H9 (cell line): ENCODE results near the gene DMD. TPM values are rescaled to one million over a fixed set of nuclear protein-coding genes. Genes with fewer than 3 reads are reported as not detected.

ENCODE experiments used
- DNase-seq: peaks from one replicate; pipeline ENCODE4 v3.0.0-alpha.2; 2017
- H2AFZ ChIP-seq: one replicate; pipeline ENCODE4 v1.6.1; 2013; ENCODE audit warnings: mild to moderate bottlenecking, low read length, control low read depth, moderate library complexity
- H2AK5ac ChIP-seq: 2 replicates; pipeline ENCODE4 v1.6.1; 2013; ENCODE audit warnings: low read length, control low read depth, mixed read lengths; ENCODE audit not compliant: insufficient read length
- H2BK120ac ChIP-seq: one replicate; pipeline ENCODE4 v1.6.1; 2013; ENCODE audit warnings: low read depth, mild to moderate bottlenecking, low read length, control low read depth, inconsistent platforms; ENCODE audit not compliant: poor library complexity, severe bottlenecking
- H2BK12ac ChIP-seq: 2 replicates; pipeline ENCODE4 v1.6.1; 2013; ENCODE audit warnings: low read length, control low read depth, mixed read lengths, low read depth; ENCODE audit not compliant: insufficient read length
- H2BK15ac ChIP-seq: 2 replicates; pipeline ENCODE4 v1.6.1; 2013; ENCODE audit warnings: low read depth, low read length, control low read depth
- H2BK20ac ChIP-seq: one replicate; pipeline ENCODE4 v1.6.1; 2013; ENCODE audit warnings: low read depth, mild to moderate bottlenecking, low read length, control low read depth, inconsistent platforms; ENCODE audit not compliant: poor library complexity, severe bottlenecking
- H2BK5ac ChIP-seq: 2 replicates; pipeline ENCODE4 v1.6.1; 2013; ENCODE audit warnings: low read length, control low read depth, mixed read lengths; ENCODE audit not compliant: insufficient read length
- H3K14ac ChIP-seq: 2 replicates; pipeline ENCODE4 v1.6.1; 2013; ENCODE audit warnings: low read length, control low read depth; ENCODE audit not compliant: insufficient read depth
- H3K18ac ChIP-seq: 2 replicates; pipeline ENCODE4 v1.6.1; 2013; ENCODE audit warnings: low read depth, mild to moderate bottlenecking, mixed read lengths, low read length, control low read depth; ENCODE audit not compliant: insufficient read length
- H3K23ac ChIP-seq: 2 replicates; pipeline ENCODE4 v1.6.1; 2013; ENCODE audit warnings: low read length, control low read depth, mixed read lengths, low read depth; ENCODE audit not compliant: insufficient read length
- H3K23me2 ChIP-seq: 2 replicates; pipeline ENCODE4 v1.6.1; 2013; ENCODE audit warnings: low read depth, mild to moderate bottlenecking, mixed read lengths, low read length, control low read depth; ENCODE audit not compliant: insufficient read length, poor library complexity, severe bottlenecking
- H3K27ac ChIP-seq: 2 replicates; pipeline ENCODE4 v1.5.1; 2013; ENCODE audit warnings: low read length, control low read depth, mixed read lengths, low read depth; ENCODE audit not compliant: insufficient read length
- H3K27me3 ChIP-seq: 2 replicates; pipeline ENCODE4 v1.6.1; 2013; ENCODE audit warnings: low read length, control low read depth, inconsistent platforms; ENCODE audit not compliant: insufficient read depth
- H3K4ac ChIP-seq: 2 replicates; pipeline ENCODE4 v1.6.1; 2013; ENCODE audit warnings: low read depth, mild to moderate bottlenecking, control low read depth, inconsistent platforms, low read length, moderate library complexity
- H3K4me1 ChIP-seq: 2 replicates; pipeline ENCODE4 v1.6.1; 2013; ENCODE audit warnings: low read length, control low read depth, inconsistent platforms; ENCODE audit not compliant: insufficient read depth
- H3K4me2 ChIP-seq: 2 replicates; pipeline ENCODE4 v1.6.1; 2013; ENCODE audit warnings: low read length, control low read depth, mixed read lengths; ENCODE audit not compliant: insufficient read length, insufficient read depth
- H3K56ac ChIP-seq: 2 replicates; pipeline ENCODE4 v1.6.1; 2013; ENCODE audit warnings: low read depth, mild to moderate bottlenecking, mixed read lengths, low read length, control low read depth; ENCODE audit not compliant: insufficient read length
- H3K79me1 ChIP-seq: 2 replicates; pipeline ENCODE4 v1.6.1; 2013; ENCODE audit warnings: low read depth, mild to moderate bottlenecking, moderate library complexity, low read length, control low read depth, inconsistent platforms; ENCODE audit not compliant: insufficient read depth, poor library complexity, severe bottlenecking
- H3K79me2 ChIP-seq: 2 replicates; pipeline ENCODE4 v1.6.1; 2013; ENCODE audit warnings: low read length, control low read depth, inconsistent platforms; ENCODE audit not compliant: insufficient read depth
- H3K9ac ChIP-seq: 2 replicates; pipeline ENCODE4 v1.6.1; 2013; ENCODE audit warnings: low read length, control low read depth, mixed read lengths; ENCODE audit not compliant: insufficient read length; ENCODE audit errors: extremely low read depth
- H3K9me3 ChIP-seq: one replicate; pipeline ENCODE4 v1.6.1; 2013; ENCODE audit warnings: low read depth, low read length, inconsistent platforms; ENCODE audit not compliant: control insufficient read depth
- H3T11ph ChIP-seq: one replicate; pipeline ENCODE4 v1.6.1; 2013; ENCODE audit warnings: mild to moderate bottlenecking, low read length, control low read depth, inconsistent platforms
- H4K20me1 ChIP-seq: one replicate; pipeline ENCODE4 v1.6.1; 2013; ENCODE audit not compliant: control insufficient read depth, insufficient read length, insufficient read depth
- H4K5ac ChIP-seq: 2 replicates; pipeline ENCODE4 v1.6.1; 2013; ENCODE audit warnings: low read depth, mild to moderate bottlenecking, mixed read lengths, low read length, control low read depth; ENCODE audit not compliant: insufficient read length
- H4K8ac ChIP-seq: replicated peaks from 2 replicates; pipeline ENCODE4 v1.6.1; 2013; ENCODE audit warnings: low read length, control low read depth, mixed read lengths, low read depth; ENCODE audit not compliant: insufficient read length
- H4K91ac ChIP-seq: 2 replicates; pipeline ENCODE4 v1.6.1; 2013; ENCODE audit warnings: low read depth, mild to moderate bottlenecking, moderate library complexity, mixed read lengths, low read length, control low read depth; ENCODE audit not compliant: insufficient read length
- H3K27ac Mint-ChIP-seq, 3 experiments: 2 replicates in 2 of 3; 3 replicates in 1 of 3; pipeline ENCODE4 v1.8.0; 2020 to 2021; ENCODE audit warnings: mixed read lengths in 3 of 3, mild to moderate bottlenecking in 1 of 3, moderate library complexity in 1 of 3
- H3K27me3 Mint-ChIP-seq: 2 replicates; pipeline ENCODE4 v1.8.0; 2021; ENCODE audit warnings: low read depth, mild to moderate bottlenecking, moderate library complexity, mixed read lengths
- H3K36me3 Mint-ChIP-seq, 3 experiments: 2 replicates in 2 of 3; 3 replicates in 1 of 3; pipeline ENCODE4 v1.8.0; 2020 to 2021; ENCODE audit warnings: low read depth in 3 of 3, mixed read lengths in 3 of 3; ENCODE audit not compliant: insufficient read depth in 1 of 3
- H3K4me1 Mint-ChIP-seq, 2 experiments: 2 replicates each; pipeline ENCODE4 v1.8.0; 2020; ENCODE audit warnings: mixed read lengths in 2 of 2
- H3K4me3 Mint-ChIP-seq, 2 experiments: 2 replicates in 1 of 2; 3 replicates in 1 of 2; pipeline ENCODE4 v1.8.0; 2020 to 2021; ENCODE audit warnings: mild to moderate bottlenecking in 2 of 2, mixed read lengths in 2 of 2, moderate library complexity in 1 of 2
- H3K9me3 Mint-ChIP-seq, 2 experiments: 2 replicates in 1 of 2; 3 replicates in 1 of 2; pipeline ENCODE4 v1.8.0; 2020; ENCODE audit warnings: mild to moderate bottlenecking in 2 of 2, mixed read lengths in 2 of 2, moderate library complexity in 1 of 2
- microRNA-seq: library from miRNA; unstranded; fragments of <30 nt; microRNA quantifications from one replicate; pipeline ENCODE4, GENCODE V29; 2020; ENCODE audit warnings: borderline microRNAs expressed
- total RNA-seq: library from RNA; stranded (reverse); gene quantifications from 2 replicates; pipeline ENCODE4 v1.2.1, GENCODE V29; 2021
- TF ChIP-seq, protein P1 (sequence below): fragments of 200-600 bp; sonication (generic); conservative IDR thresholded peaks from 3 replicates; pipeline ENCODE4 v1.8.0; 2021; ENCODE audit warnings: antibody characterized with exemption, mild to moderate bottlenecking

DMD gene
- total RNA-seq, 1 experiment from 2014 or later: 3.8 TPM

GRCh38 chrX:31070057-31070468 is 2141.3 kb downstream of the DMD start:
- TF ChIP-seq, protein P1, sequence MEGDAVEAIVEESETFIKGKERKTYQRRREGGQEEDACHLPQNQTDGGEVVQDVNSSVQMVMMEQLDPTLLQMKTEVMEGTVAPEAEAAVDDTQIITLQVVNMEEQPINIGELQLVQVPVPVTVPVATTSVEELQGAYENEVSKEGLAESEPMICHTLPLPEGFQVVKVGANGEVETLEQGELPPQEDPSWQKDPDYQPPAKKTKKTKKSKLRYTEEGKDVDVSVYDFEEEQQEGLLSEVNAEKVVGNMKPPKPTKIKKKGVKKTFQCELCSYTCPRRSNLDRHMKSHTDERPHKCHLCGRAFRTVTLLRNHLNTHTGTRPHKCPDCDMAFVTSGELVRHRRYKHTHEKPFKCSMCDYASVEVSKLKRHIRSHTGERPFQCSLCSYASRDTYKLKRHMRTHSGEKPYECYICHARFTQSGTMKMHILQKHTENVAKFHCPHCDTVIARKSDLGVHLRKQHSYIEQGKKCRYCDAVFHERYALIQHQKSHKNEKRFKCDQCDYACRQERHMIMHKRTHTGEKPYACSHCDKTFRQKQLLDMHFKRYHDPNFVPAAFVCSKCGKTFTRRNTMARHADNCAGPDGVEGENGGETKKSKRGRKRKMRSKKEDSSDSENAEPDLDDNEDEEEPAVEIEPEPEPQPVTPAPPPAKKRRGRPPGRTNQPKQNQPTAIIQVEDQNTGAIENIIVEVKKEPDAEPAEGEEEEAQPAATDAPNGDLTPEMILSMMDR: no peak
- Histone ChIP-seq H3K9me3 (no peaks in the 10 kb centered on the region), H3K27ac (no peak overlapping the region), H3K4me1 (no peaks in the 10 kb centered on the region), H3K4ac (no peak overlapping the region), H2BK15ac (no peak overlapping the region), H3K23ac (no peak overlapping the region), H4K91ac (no peak overlapping the region), H3K56ac (no peak overlapping the region), H3K4me2 (no peak overlapping the region), H3K18ac (no peak overlapping the region), H2BK120ac (no peak overlapping the region), H3K23me2 (no peaks in the 10 kb centered on the region), H3K79me2 (no peaks in the 10 kb centered on the region), H3T11ph (no peak overlapping the region), H3K9ac (no peak overlapping the region), H2AK5ac (no peak overlapping the region), H4K20me1 (no peaks in the 10 kb centered on the region), H4K5ac (no peak overlapping the region), H4K8ac (no peak overlapping the region), H2BK20ac (no peak overlapping the region), H3K27me3 (no peaks in the 10 kb centered on the region), H2BK12ac (no peak overlapping the region), H3K79me1 (no peaks in the 10 kb centered on the region), H2AFZ (no peak overlapping the region), H2BK5ac (no peak overlapping the region), H3K14ac (no peak overlapping the region)
- H3K36me3 Mint-ChIP-seq: peaks cover 8 to 13% (median 11%) of the 10 kb centered on the region in 3 experiments; a peak in 6 of 7 replicates
- no peak for DNase-seq
- H3K27me3 Mint-ChIP-seq: no peaks in the 10 kb centered on the region; the same call in 1 of the 2 replicates
- no peak overlapping the region for H3K27ac Mint-ChIP-seq
- no peak overlapping the region for H3K4me3 Mint-ChIP-seq
- H3K4me1 Mint-ChIP-seq: no peaks in the 10 kb centered on the region; a peak in 1 of 4 replicates
- peaks cover 74% of the 10 kb centered on the region in 2 experiments for H3K9me3 Mint-ChIP-seq

Small RNAs within 50 kb of the gene (microRNA-seq; reads per million reads assigned to microRNA genes)
- gene MIR3915 (not detected), gene MIR548F5 (not detected)
